RWPE1 (cell line): ENCODE results near the gene EFNA2.

Source experiments
- CTCF ChIA-PET: fragments of 350-600 bp; sonication (Branson Sonifier 250); formaldehyde crosslinking; extraction: SDS; loops from one replicate; lab custom pipeline; 2021; lab: Yijun Ruan, JAX
- POLR2A ChIA-PET: fragments of 400-600 bp; formaldehyde crosslinking; extraction: SDS; loops from one replicate; lab custom pipeline; 2020; ENCODE audit warnings: antibody characterized with exemption; ENCODE audit not compliant: low non-redundant PET; lab: Yijun Ruan, JAX
- DNase-seq: peaks from one replicate; pipeline ENCODE4 v3.0.0; 2012; ENCODE audit warnings: low spot score
- H3K27ac ChIP-seq: fragments of 450-650 bp; 2 replicates; pipeline ENCODE4 v1.5.1; 2017
- CTCF ChIP-seq: fragments of 450-650 bp; conservative IDR thresholded peaks from 2 replicates; pipeline ENCODE4 v1.5.1; 2017; ENCODE audit warnings: low read depth, mild to moderate bottlenecking

EFNA2 gene

GRCh38 chr19:1287354-1288225 lies 1.9 kb downstream of the EFNA2 start:
- no peak for DNase-seq
- POLR2A ChIA-PET, result no interaction called here
- CTCF ChIA-PET, result interaction anchor here (0.5 to 0.7 kb wide), 2 partner anchors 27 to 223 kb away, joined by 5 to 6 read pairs; no protein-coding TSS in a partner anchor
- no peak for TF ChIP-seq CTCF
- no peak overlapping the region for H3K27ac ChIP-seq

- CTCF ChIA-PET, result interaction anchor here (0.7 kb wide), 1 partner anchor 223 kb away, joined by 5 read pairs; no protein-coding TSS in a partner anchor
- POLR2A ChIA-PET, result no interaction called here
- no peak for DNase-seq
- no peak overlapping the region for H3K27ac ChIP-seq
- no peak for TF ChIP-seq CTCF
These were observed 2.5 kb downstream of the EFNA2 start for GRCh38 chr19:1288226-1288612.

GRCh38 chr19:1288833-1289685 lies 3.4 kb downstream of the EFNA2 start:
- TF ChIP-seq CTCF, result no peak
- no peak for DNase-seq
- H3K27ac ChIP-seq, result no peak overlapping the region
- CTCF ChIA-PET, result no interaction called here
- POLR2A ChIA-PET, result no interaction called here

- no peak for TF ChIP-seq CTCF
- DNase-seq, result no peak
- ChIA-PET POLR2A (no interaction called here), CTCF (no interaction called here)
- H3K27ac ChIP-seq, result no peak overlapping the region
These were observed 4.0 kb downstream of the EFNA2 start for GRCh38 chr19:1289686-1290025.

GRCh38 chr19:1290196-1290702 lies 4.6 kb downstream of the EFNA2 start:
- ChIA-PET CTCF (interaction anchor here (0.8 kb wide), 1 partner anchor 10 kb away, joined by 3 read pairs; no protein-coding TSS in a partner anchor), POLR2A (no interaction called here)
- no peak overlapping the region for H3K27ac ChIP-seq

More at GRCh38 chr19:1290196-1290702, 4.6 kb downstream of the EFNA2 start:
- DNase-seq, result no peak
- TF ChIP-seq CTCF, result no peak
